HepG2 (cell line): ENCODE data around the gene ELOVL2. TPM values are rescaled to one million over a fixed set of nuclear protein-coding genes. Genes with fewer than 3 reads are reported as not detected.
A peak's percentile ranks its signal among the peaks of the same experiment; 100 is the strongest.
"Not testable (repeated sequence)": the region's sequence is repeated elsewhere in the genome, so short reads cannot be mapped to it uniquely, and the experiment has no call there.

Experiments
- ATAC-seq: fragments of 200-7000 bp; cut with Tn5 transposase; 3 replicates; pipeline ENCODE4 v1.9.1; 2020; ENCODE audit warnings: mild to moderate bottlenecking, moderate library complexity
- BruUV-seq: library from RNA; stranded (reverse); fragments of 400-500 nt; replicated peaks from 2 replicates; lab custom pipeline; 2021; lab: Mats Ljungman, UMichigan
- CTCF ChIA-PET: fragments of 300-600 bp; formaldehyde crosslinking; extraction: SDS; loops from one replicate; lab custom pipeline; 2021; ENCODE audit warnings: low total read pairs, inconsistent platforms, low intra/inter-chr PET ratio; lab: Yijun Ruan, JAX
- POLR2A ChIA-PET: fragments of 350-600 bp; sonication (Branson Sonifier 250); formaldehyde crosslinking; loops from one replicate; lab custom pipeline; 2020; ENCODE audit warnings: antibody characterized with exemption, inconsistent platforms; lab: Yijun Ruan, JAX
- DNase-seq: peaks from one replicate; pipeline ENCODE4 v3.0.0-alpha.2; 2015; ENCODE audit warnings: low spot score
- FAIRE-seq: peaks from 3 replicates; lab custom pipeline; 2011; peaks lifted over from hg19 to GRCh38; lab: Jason Lieb, UNC
- H2AFZ ChIP-seq: one replicate; pipeline ENCODE4 v1.6.1; 2011; ENCODE audit warnings: low read length, inconsistent platforms
- H3K27ac ChIP-seq: fragments of 300-600 bp; 3 replicates; pipeline ENCODE4 v1.8.0; 2011; ENCODE audit warnings: mixed run types, mild to moderate bottlenecking, mixed read lengths, low read length, inconsistent platforms; ENCODE audit not compliant: insufficient read depth; ENCODE audit errors: extremely low read length
- H3K27me3 ChIP-seq, 2 experiments: fragments of 200-600 bp in 1 of 2; 2 replicates in 1 of 2; 3 replicates in 1 of 2; pipeline versions ENCODE4 v1.6.0 to v1.8.0; 2011; ENCODE audit warnings: low read length in 2 of 2, mild to moderate bottlenecking in 2 of 2, moderate library complexity in 2 of 2, inconsistent platforms in 1 of 2; ENCODE audit not compliant: insufficient read depth in 2 of 2, control insufficient read depth in 1 of 2
- H3K36me3 ChIP-seq, 2 experiments: fragments of 200-600 bp in 1 of 2; replicated peaks in 1 of 2; 2 replicates in 1 of 2; 3 replicates in 1 of 2; pipeline versions ENCODE4 v1.5.1 to v1.8.0; 2011; ENCODE audit warnings: low read length in 2 of 2, inconsistent platforms in 1 of 2; ENCODE audit not compliant: insufficient read depth in 2 of 2, control insufficient read depth in 1 of 2
- H3K4me1 ChIP-seq: 2 replicates; pipeline ENCODE4 v1.5.1; 2012; ENCODE audit warnings: low read length, inconsistent platforms; ENCODE audit not compliant: insufficient read depth
- H3K4me2 ChIP-seq: 2 replicates; pipeline ENCODE4 v1.6.0; 2011; ENCODE audit warnings: low read depth, low read length, inconsistent platforms
- H3K4me3 ChIP-seq, 3 experiments: fragments of 200-600 bp in 1 of 3; sonication (generic), shearing (Covaris generic) in 1 of 3; replicated peaks in 1 of 3; 2 replicates each; pipeline ENCODE4 v1.5.1; 2011 to 2016; ENCODE audit warnings: low read length in 3 of 3, inconsistent platforms in 2 of 3, low read depth in 2 of 3, mild to moderate bottlenecking in 2 of 3, control low read depth in 1 of 3, mixed read lengths in 1 of 3; ENCODE audit not compliant: insufficient read depth in 1 of 3
- H3K79me2 ChIP-seq: one replicate; pipeline ENCODE4 v1.6.1; 2011; ENCODE audit warnings: low read length, inconsistent platforms; ENCODE audit not compliant: insufficient read depth
- H3K9ac ChIP-seq: 2 replicates; pipeline ENCODE4 v1.6.0; 2011; ENCODE audit warnings: mild to moderate bottlenecking, low read depth, low read length, inconsistent platforms; ENCODE audit not compliant: insufficient read depth
- H3K9me3 ChIP-seq: 2 replicates; pipeline ENCODE4 v1.5.1; 2012; ENCODE audit warnings: mild to moderate bottlenecking, low read length
- H4K20me1 ChIP-seq: 2 replicates; pipeline ENCODE4 v1.6.0; 2011; ENCODE audit warnings: inconsistent platforms, mild to moderate bottlenecking, low read length, moderate library complexity; ENCODE audit not compliant: insufficient read depth
- MAFF ChIP-seq: IDR thresholded peaks from 2 replicates; pipeline ENCODE4 v1.6.1; 2011; ENCODE audit warnings: low read depth, low read length, improper control_type of control experiment
- MAFK ChIP-seq, 2 experiments: IDR thresholded peaks in 1 of 2; conservative IDR thresholded peaks in 1 of 2; 2 replicates each; pipeline ENCODE4 v1.6.1; 2011; ENCODE audit warnings: improper control_type of control experiment in 2 of 2, low read length in 2 of 2
- ZNF510 ChIP-seq: sonication (generic); formaldehyde crosslinking; IDR thresholded peaks from 2 replicates; pipeline ENCODE4 v1.4.0; 2020; ENCODE audit warnings: low read depth, mild to moderate bottlenecking, missing genetic modification reagents
- ZNF800 ChIP-seq: sonication (generic); formaldehyde crosslinking; IDR thresholded peaks from 2 replicates; pipeline ENCODE4 v1.4.0; 2020; ENCODE audit warnings: missing genetic modification reagents
- WGBS: methylation state at CpG from one replicate; pipeline ENCODE4 v1.1.6; 2017; ENCODE audit warnings: low lambda C conversion rate; 5-methylcytosine and 5-hydroxymethylcytosine counted together
- in situ Hi-C: cut with HindIII; loops from 2 replicates; pipeline ENCODE4 v1.10.0; 2017; ENCODE audit warnings: low pct_unique_long_range_greater_than_20kb; ENCODE audit not compliant: extremely low pct_ligation_motif_present
- intact Hi-C: fragments of 100-400 bp; cut with micrococcal nuclease; formaldehyde crosslinking; loops from one replicate; pipeline ENCODE4 v1.10.0; 2022; ENCODE audit not compliant: unreplicated experiment
- polyA plus RNA-seq, 8 experiments: library from polyadenylated mRNA; depleted of rRNA in 3 of 8; stranded (reverse) in 7 of 8; unstranded in 1 of 8; fragments of >200 nt; fragmentation: Illumina TruSeq in 4 of 8; extraction: Trizol in 4 of 8; gene quantifications; 2 replicates each; pipeline versions ENCODE4 v1.2.1 to v1.2.3, GENCODE V29; 2011 to 2016; ENCODE audit warnings: low read depth in 4 of 8, missing spikeins in 1 of 8, mixed read lengths in 1 of 8; ENCODE audit not compliant: insufficient read depth in 1 of 8
- total RNA-seq, 5 experiments: library from RNA; depleted of rRNA; stranded (reverse); fragments of >200 nt; fragmentation: Illumina TruSeq; extraction: Trizol; gene quantifications; 2 replicates each; pipeline ENCODE4 v1.2.3, GENCODE V29; 2016; ENCODE audit warnings: low read depth in 1 of 5

Gene ELOVL2
- total and polyA plus RNA-seq, 2 of the 13 experiments (the other 11 are each of a cell fraction or from before 2014, with no cell fraction given): 43.6 to 65.4 TPM

GRCh38 chr6:11087141-11087812 lies 43.2 kb upstream of the ELOVL2 start:
- H3K27ac ChIP-seq, H3K79me2 ChIP-seq, H2AFZ ChIP-seq, ATAC-seq, H3K36me3 ChIP-seq, FAIRE-seq, intact Hi-C loops, H3K9ac ChIP-seq, H3K4me3 ChIP-seq, CTCF ChIA-PET, H3K4me2 ChIP-seq, in situ Hi-C loops, H3K27me3 ChIP-seq, BruUV-seq, H4K20me1 ChIP-seq, H3K9me3 ChIP-seq, DNase-seq: not testable (repeated sequence)
- H3K4me1 ChIP-seq: peaks cover 12% of the 10 kb centered on the region; the same call in 1 of the 2 replicates
- POLR2A ChIA-PET: interaction anchor here (1.6 kb wide), 1 partner anchor 20 kb away, joined by 5 read pairs; no protein-coding TSS in a partner anchor
- 90% methylated on average over 38 of the region's 47 CpGs for whole genome bisulfite sequencing

GRCh38 chr6:11085758-11086435 lies 41.8 kb upstream of the ELOVL2 start:
- BruUV-seq: no TSS peak

More at GRCh38 chr6:11085758-11086435, 41.8 kb upstream of the ELOVL2 start:
- no peak overlapping the region for H3K4me2 ChIP-seq
- no peak for FAIRE-seq
- ATAC-seq: no peak
- intact Hi-C loops (no loop called here), in situ Hi-C loops (no loop called here)
- DNase-seq: no peak
- H2AFZ ChIP-seq: no peak overlapping the region
- no peak overlapping the region for H3K27ac ChIP-seq
- WGBS: 32% methylated on average over 3 of the region's 3 CpGs
- H3K79me2 ChIP-seq: no peaks in the 10 kb centered on the region
- H3K36me3 ChIP-seq: no peaks in the 10 kb centered on the region
- H4K20me1 ChIP-seq: no peaks in the 10 kb centered on the region
- H3K27me3 ChIP-seq: no peaks in the 10 kb centered on the region; a peak in 1 of 5 replicates
- no peak overlapping the region for H3K9ac ChIP-seq
- H3K4me1 ChIP-seq: peaks cover 11% of the 10 kb centered on the region; the same call in 1 of the 2 replicates
- ChIA-PET POLR2A (no interaction called here), CTCF (no interaction called here)
- no peaks in the 10 kb centered on the region for H3K9me3 ChIP-seq
- no peak overlapping the region for H3K4me3 ChIP-seq
- no peak for TF ChIP-seq ZNF510
- TF ChIP-seq MAFF: peak; percentile 52; the same call in 1 of the 2 replicates
- peak in 1 of 2 experiments; percentile 66; a peak in 3 of 4 replicates for TF ChIP-seq MAFK (conservative IDR thresholded peaks at IDR 0.05 in 1 of 2, IDR thresholded peaks at IDR 0.05 in 1 of 2; ENCODE audit: low read length in 2 of 2)
- no peak for TF ChIP-seq ZNF800 (CRISPR knock-in tag)
